NB4 (cell line): ENCODE data around the gene OPCML.

Experiments
- CTCF ChIP-seq: IDR thresholded peaks from one replicate; pipeline ENCODE4 v1.5.1; 2012; ENCODE audit warnings: low read depth, low read length
- MAX ChIP-seq: IDR thresholded peaks from 2 replicates; pipeline ENCODE4 v1.6.1; 2011; ENCODE audit warnings: low read depth, low read length
- MYC ChIP-seq: IDR thresholded peaks from 2 replicates; pipeline ENCODE4 v1.6.1; 2011; ENCODE audit warnings: low read depth, low read length
- POLR2A ChIP-seq: IDR thresholded peaks from 2 replicates; pipeline ENCODE4 v1.6.1; 2011; ENCODE audit warnings: mild to moderate bottlenecking; ENCODE audit not compliant: insufficient read length; ENCODE audit errors: extremely low read depth

GRCh38 chr11:133041928-133042882 is 490.1 kb downstream of the OPCML start:
- no peak for TF ChIP-seq CTCF
- TF ChIP-seq POLR2A: no peak
- no peak for TF ChIP-seq MAX
- no peak for TF ChIP-seq MYC
